HepG2 (cell line): ENCODE measurements around the gene LAMC3. TPM values are rescaled to one million over a fixed set of nuclear protein-coding genes. Genes with fewer than 3 reads are reported as not detected.
A peak's percentile ranks its signal among the peaks of the same experiment; 100 is the strongest.

Source experiments
- ARID2 ChIP-seq: sonication (generic); formaldehyde crosslinking; IDR thresholded peaks from 2 replicates; pipeline ENCODE4 v1.8.1; 2022; ENCODE audit warnings: mild to moderate bottlenecking, missing genetic modification reagents, borderline replicate concordance
- NFYB ChIP-seq: sonication (generic); formaldehyde crosslinking; IDR thresholded peaks from 2 replicates; pipeline ENCODE4 v1.4.0; 2020; ENCODE audit warnings: missing genetic modification reagents
- TAF1 ChIP-seq: sonication (generic); formaldehyde crosslinking; IDR thresholded peaks from 2 replicates; pipeline ENCODE4 v1.4.0; 2020; ENCODE audit warnings: missing genetic modification reagents
- ZNF143 ChIP-seq: sonication (generic); formaldehyde crosslinking; IDR thresholded peaks from 2 replicates; pipeline ENCODE4 v1.4.0; 2020; ENCODE audit warnings: missing genetic modification reagents
- ZNF232 ChIP-seq: sonication (generic); formaldehyde crosslinking; IDR thresholded peaks from 2 replicates; pipeline ENCODE4 v1.4.0; 2020; ENCODE audit warnings: missing genetic modification reagents, borderline replicate concordance
- ZNF501 ChIP-seq: sonication (generic); formaldehyde crosslinking; IDR thresholded peaks from 2 replicates; pipeline ENCODE4 v1.5.1; 2020; ENCODE audit warnings: mild to moderate bottlenecking, moderate library complexity, missing genetic modification reagents
- ZNF598 ChIP-seq: sonication (generic); formaldehyde crosslinking; IDR thresholded peaks from 2 replicates; pipeline ENCODE4 v1.5.1; 2020; ENCODE audit warnings: mild to moderate bottlenecking, missing genetic modification reagents, borderline replicate concordance
- ZNF724P ChIP-seq: sonication (generic); formaldehyde crosslinking; IDR thresholded peaks from 2 replicates; pipeline ENCODE4 v1.8.0; 2022; ENCODE audit warnings: missing genetic modification reagents, borderline replicate concordance
- ZNF776 ChIP-seq: sonication (generic); formaldehyde crosslinking; IDR thresholded peaks from 2 replicates; pipeline ENCODE4 v1.4.0; 2020; ENCODE audit warnings: mild to moderate bottlenecking, missing genetic modification reagents
- polyA plus RNA-seq, 8 experiments: library from polyadenylated mRNA; depleted of rRNA in 3 of 8; stranded (reverse) in 7 of 8; unstranded in 1 of 8; fragments of >200 nt; fragmentation: Illumina TruSeq in 4 of 8; extraction: Trizol in 4 of 8; gene quantifications; 2 replicates each; pipeline versions ENCODE4 v1.2.1 to v1.2.3, GENCODE V29; 2011 to 2016; ENCODE audit warnings: low read depth in 4 of 8, missing spikeins in 1 of 8, mixed read lengths in 1 of 8; ENCODE audit not compliant: insufficient read depth in 1 of 8
- total RNA-seq, 5 experiments: library from RNA; depleted of rRNA; stranded (reverse); fragments of >200 nt; fragmentation: Illumina TruSeq; extraction: Trizol; gene quantifications; 2 replicates each; pipeline ENCODE4 v1.2.3, GENCODE V29; 2016; ENCODE audit warnings: low read depth in 1 of 5
- TF ChIP-seq, protein P1 (sequence below): sonication (generic); formaldehyde crosslinking; IDR thresholded peaks from 2 replicates; pipeline ENCODE4 v1.8.1; 2023; ENCODE audit warnings: mild to moderate bottlenecking, moderate library complexity, missing genetic modification reagents
- TF ChIP-seq, protein P2 (sequence below), 2 experiments: IDR thresholded peaks; 2 replicates each; pipeline ENCODE4 v1.6.1; 2011 to 2012; ENCODE audit warnings: low read length in 2 of 2, borderline replicate concordance in 1 of 2, low read depth in 1 of 2, mild to moderate bottlenecking in 1 of 2, moderate library complexity in 1 of 2
- TF ChIP-seq, protein P3 (sequence below): sonication (generic); formaldehyde crosslinking; IDR thresholded peaks from 2 replicates; pipeline ENCODE4 v1.5.0; 2020; ENCODE audit warnings: mild to moderate bottlenecking, missing genetic modification reagents
- TF ChIP-seq, protein P4 (sequence below): sonication (generic); formaldehyde crosslinking; IDR thresholded peaks from 2 replicates; pipeline ENCODE4 v1.5.1; 2020; ENCODE audit warnings: mild to moderate bottlenecking, missing genetic modification reagents, borderline replicate concordance
- TF ChIP-seq, protein P5 (sequence below): sonication (generic); formaldehyde crosslinking; IDR thresholded peaks from 2 replicates; pipeline ENCODE4; 2020; ENCODE audit warnings: missing genetic modification reagents, mild to moderate bottlenecking, borderline replicate concordance
- TF ChIP-seq, protein P6 (sequence below), 2 experiments: sonication (generic) in 1 of 2; formaldehyde crosslinking in 1 of 2; IDR thresholded peaks; 2 replicates each; pipeline versions ENCODE4 v1.5.1 to v1.6.1; 2011 to 2020; ENCODE audit warnings: borderline replicate concordance in 1 of 2, low read depth in 1 of 2, low read length in 1 of 2, mild to moderate bottlenecking in 1 of 2, missing genetic modification reagents in 1 of 2, moderate library complexity in 1 of 2

LAMC3 gene
- total and polyA plus RNA-seq, 2 of the 13 experiments (the other 11 are each of a cell fraction or from before 2014, with no cell fraction given) = 0.07 to 0.57 TPM

DNA sequence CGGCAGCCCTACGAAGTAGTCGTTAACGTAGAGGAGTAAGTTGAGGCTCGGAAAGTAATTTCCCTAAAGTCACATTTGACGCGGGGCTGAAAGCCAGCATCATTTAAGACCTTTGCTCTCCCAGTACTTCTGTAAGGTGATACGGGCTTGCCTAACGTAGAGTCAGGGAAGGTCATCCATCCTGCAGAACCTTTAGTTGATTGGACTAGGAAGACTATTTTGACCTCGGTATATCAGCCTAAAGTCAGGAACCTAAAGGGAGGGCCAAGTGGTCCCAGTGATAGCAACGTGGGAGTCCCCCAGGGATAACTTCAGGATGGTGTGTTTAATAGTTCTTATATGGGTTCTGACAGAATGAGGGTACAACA is 117.1 kb downstream of the LAMC3 start (continued):
- no peak for TF ChIP-seq ZNF598
- TF ChIP-seq, protein P1, sequence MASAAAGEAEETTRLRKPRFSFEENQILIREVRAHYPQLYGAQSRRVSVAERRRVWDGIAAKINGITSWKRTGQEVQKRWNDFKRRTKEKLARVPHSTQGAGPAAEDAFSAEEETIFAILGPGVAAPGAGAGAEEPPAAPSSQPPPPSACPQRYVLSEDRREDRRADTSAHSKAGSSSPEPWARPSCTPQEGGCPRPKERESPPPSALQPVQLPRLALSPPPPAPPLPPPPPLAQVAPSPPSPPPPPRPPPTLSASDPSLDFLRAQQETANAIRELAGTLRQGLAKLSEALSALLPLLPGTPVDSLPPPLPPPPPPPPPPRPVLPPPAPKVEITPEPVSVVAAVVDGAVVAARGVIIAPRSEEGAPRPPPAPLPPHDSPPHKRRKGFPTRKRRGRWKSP (CRISPR knock-in tag) = no peak
- no peak for TF ChIP-seq ZNF143 (CRISPR knock-in tag)
- TF ChIP-seq NFYB (CRISPR knock-in tag) = no peak
- TF ChIP-seq, protein P2, sequence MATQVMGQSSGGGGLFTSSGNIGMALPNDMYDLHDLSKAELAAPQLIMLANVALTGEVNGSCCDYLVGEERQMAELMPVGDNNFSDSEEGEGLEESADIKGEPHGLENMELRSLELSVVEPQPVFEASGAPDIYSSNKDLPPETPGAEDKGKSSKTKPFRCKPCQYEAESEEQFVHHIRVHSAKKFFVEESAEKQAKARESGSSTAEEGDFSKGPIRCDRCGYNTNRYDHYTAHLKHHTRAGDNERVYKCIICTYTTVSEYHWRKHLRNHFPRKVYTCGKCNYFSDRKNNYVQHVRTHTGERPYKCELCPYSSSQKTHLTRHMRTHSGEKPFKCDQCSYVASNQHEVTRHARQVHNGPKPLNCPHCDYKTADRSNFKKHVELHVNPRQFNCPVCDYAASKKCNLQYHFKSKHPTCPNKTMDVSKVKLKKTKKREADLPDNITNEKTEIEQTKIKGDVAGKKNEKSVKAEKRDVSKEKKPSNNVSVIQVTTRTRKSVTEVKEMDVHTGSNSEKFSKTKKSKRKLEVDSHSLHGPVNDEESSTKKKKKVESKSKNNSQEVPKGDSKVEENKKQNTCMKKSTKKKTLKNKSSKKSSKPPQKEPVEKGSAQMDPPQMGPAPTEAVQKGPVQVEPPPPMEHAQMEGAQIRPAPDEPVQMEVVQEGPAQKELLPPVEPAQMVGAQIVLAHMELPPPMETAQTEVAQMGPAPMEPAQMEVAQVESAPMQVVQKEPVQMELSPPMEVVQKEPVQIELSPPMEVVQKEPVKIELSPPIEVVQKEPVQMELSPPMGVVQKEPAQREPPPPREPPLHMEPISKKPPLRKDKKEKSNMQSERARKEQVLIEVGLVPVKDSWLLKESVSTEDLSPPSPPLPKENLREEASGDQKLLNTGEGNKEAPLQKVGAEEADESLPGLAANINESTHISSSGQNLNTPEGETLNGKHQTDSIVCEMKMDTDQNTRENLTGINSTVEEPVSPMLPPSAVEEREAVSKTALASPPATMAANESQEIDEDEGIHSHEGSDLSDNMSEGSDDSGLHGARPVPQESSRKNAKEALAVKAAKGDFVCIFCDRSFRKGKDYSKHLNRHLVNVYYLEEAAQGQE (IDR thresholded peaks at IDR 0.05; ENCODE audit: borderline replicate concordance in 1 of 2, low read depth in 1 of 2, low read length in 2 of 2) = no peak
- no peak for TF ChIP-seq ZNF501 (CRISPR knock-in tag)
- TF ChIP-seq, protein P3, sequence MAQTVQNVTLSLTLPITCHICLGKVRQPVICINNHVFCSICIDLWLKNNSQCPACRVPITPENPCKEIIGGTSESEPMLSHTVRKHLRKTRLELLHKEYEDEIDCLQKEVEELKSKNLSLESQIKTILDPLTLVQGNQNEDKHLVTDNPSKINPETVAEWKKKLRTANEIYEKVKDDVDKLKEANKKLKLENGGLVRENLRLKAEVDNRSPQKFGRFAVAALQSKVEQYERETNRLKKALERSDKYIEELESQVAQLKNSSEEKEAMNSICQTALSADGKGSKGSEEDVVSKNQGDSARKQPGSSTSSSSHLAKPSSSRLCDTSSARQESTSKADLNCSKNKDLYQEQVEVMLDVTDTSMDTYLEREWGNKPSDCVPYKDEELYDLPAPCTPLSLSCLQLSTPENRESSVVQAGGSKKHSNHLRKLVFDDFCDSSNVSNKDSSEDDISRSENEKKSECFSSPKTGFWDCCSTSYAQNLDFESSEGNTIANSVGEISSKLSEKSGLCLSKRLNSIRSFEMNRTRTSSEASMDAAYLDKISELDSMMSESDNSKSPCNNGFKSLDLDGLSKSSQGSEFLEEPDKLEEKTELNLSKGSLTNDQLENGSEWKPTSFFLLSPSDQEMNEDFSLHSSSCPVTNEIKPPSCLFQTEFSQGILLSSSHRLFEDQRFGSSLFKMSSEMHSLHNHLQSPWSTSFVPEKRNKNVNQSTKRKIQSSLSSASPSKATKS (CRISPR knock-in tag) = no peak
- TF ChIP-seq, protein P4, sequence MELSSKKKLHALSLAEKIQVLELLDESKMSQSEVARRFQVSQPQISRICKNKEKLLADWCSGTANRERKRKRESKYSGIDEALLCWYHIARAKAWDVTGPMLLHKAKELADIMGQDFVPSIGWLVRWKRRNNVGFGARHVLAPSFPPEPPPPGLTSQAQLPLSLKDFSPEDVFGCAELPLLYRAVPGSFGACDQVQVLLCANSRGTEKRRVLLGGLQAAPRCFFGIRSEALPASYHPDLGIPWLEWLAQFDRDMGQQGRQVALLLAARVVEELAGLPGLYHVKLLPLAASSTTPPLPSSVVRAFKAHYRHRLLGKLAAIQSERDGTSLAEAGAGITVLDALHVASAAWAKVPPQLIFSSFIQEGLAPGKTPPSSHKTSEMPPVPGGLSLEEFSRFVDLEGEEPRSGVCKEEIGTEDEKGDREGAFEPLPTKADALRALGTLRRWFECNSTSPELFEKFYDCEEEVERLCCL (CRISPR knock-in tag) = 0 out of 2 replicates have a peak, but pooled peaks have one; percentile 8
- 0 out of 2 replicates have a peak, but pooled peaks have one; percentile 37 for TF ChIP-seq ARID2 (CRISPR knock-in tag)
- TF ChIP-seq, protein P5, sequence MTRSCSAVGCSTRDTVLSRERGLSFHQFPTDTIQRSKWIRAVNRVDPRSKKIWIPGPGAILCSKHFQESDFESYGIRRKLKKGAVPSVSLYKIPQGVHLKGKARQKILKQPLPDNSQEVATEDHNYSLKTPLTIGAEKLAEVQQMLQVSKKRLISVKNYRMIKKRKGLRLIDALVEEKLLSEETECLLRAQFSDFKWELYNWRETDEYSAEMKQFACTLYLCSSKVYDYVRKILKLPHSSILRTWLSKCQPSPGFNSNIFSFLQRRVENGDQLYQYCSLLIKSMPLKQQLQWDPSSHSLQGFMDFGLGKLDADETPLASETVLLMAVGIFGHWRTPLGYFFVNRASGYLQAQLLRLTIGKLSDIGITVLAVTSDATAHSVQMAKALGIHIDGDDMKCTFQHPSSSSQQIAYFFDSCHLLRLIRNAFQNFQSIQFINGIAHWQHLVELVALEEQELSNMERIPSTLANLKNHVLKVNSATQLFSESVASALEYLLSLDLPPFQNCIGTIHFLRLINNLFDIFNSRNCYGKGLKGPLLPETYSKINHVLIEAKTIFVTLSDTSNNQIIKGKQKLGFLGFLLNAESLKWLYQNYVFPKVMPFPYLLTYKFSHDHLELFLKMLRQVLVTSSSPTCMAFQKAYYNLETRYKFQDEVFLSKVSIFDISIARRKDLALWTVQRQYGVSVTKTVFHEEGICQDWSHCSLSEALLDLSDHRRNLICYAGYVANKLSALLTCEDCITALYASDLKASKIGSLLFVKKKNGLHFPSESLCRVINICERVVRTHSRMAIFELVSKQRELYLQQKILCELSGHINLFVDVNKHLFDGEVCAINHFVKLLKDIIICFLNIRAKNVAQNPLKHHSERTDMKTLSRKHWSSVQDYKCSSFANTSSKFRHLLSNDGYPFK = no peak
- no peak for TF ChIP-seq ZNF232 (CRISPR knock-in tag)
- no peak for TF ChIP-seq TAF1 (CRISPR knock-in tag)
- no peak for TF ChIP-seq ZNF776
- TF ChIP-seq, protein P6, sequence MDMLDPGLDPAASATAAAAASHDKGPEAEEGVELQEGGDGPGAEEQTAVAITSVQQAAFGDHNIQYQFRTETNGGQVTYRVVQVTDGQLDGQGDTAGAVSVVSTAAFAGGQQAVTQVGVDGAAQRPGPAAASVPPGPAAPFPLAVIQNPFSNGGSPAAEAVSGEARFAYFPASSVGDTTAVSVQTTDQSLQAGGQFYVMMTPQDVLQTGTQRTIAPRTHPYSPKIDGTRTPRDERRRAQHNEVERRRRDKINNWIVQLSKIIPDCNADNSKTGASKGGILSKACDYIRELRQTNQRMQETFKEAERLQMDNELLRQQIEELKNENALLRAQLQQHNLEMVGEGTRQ (IDR thresholded peaks at IDR 0.05; ENCODE audit: low read depth, low read length) = no peak
- TF ChIP-seq, protein P6 (CRISPR knock-in tag; IDR thresholded peaks at IDR 0.05; ENCODE audit: borderline replicate concordance) = no peak
- TF ChIP-seq ZNF724P (CRISPR knock-in tag) = no peak
